Measurements from ENCODE around the gene KLF8. TPM values are rescaled to one million over a fixed set of nuclear protein-coding genes. Genes with fewer than 3 reads are reported as not detected.

Gene KLF8
- total RNA-seq, 1 experiment from 2014 or later, result 7.3 TPM

DNA sequence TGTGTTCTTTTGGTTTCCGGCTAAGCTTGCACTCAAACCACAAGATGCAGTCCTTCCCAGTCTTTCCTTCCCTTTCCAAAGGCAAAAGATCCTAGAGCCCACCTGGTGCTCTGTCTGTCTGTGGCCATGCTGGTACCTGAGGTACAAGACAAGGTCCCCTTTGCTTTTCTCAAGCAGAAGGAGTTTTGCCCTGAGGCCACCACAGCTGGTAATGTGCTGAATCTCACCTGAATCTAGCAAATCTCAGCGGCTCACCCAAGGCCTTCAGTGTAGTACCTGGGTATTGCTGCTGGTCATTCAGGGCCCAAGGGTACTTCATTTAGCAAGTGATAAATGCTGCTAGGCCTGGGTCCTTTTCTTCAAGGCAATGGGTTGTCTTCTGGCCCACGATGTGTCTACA lies 20.5 kb upstream of the KLF8 start:
- Histone ChIP-seq H2BK12ac (ENCODE audit: insufficient read length, low read depth, low read length) (no peak overlapping the region), H3T11ph (ENCODE audit: low read length) (no peak overlapping the region), H2BK20ac (ENCODE audit: low read depth, low read length, poor library complexity, severe bottlenecking) (no peak overlapping the region), H3K23ac (ENCODE audit: insufficient read length, low read depth, low read length) (no peak overlapping the region), H3K4ac (ENCODE audit: low read depth, low read length) (no peak overlapping the region), H2AFZ (ENCODE audit: low read length) (no peak overlapping the region), H2BK15ac (ENCODE audit: low read depth, low read length) (no peak overlapping the region), H2AK5ac (ENCODE audit: insufficient read length, low read length) (no peak overlapping the region), H4K91ac (ENCODE audit: insufficient read length, low read depth, low read length) (no peak overlapping the region), H4K20me1 (ENCODE audit: control insufficient read depth, insufficient read depth, insufficient read length) (no peaks in the 10 kb centered on the region), H3K23me2 (ENCODE audit: insufficient read length, low read depth, low read length, poor library complexity, severe bottlenecking) (no peaks in the 10 kb centered on the region), H4K8ac (replicated peaks; ENCODE audit: insufficient read length, low read depth, low read length) (no peak overlapping the region), H2BK120ac (ENCODE audit: low read depth, low read length, poor library complexity, severe bottlenecking) (no peak overlapping the region), H3K27ac (ENCODE audit: insufficient read length, low read depth, low read length) (no peak overlapping the region), H3K4me2 (ENCODE audit: insufficient read depth, insufficient read length, low read length) (no peak overlapping the region), H3K9me3 (ENCODE audit: control insufficient read depth, low read depth, low read length) (peaks cover 4% of the 10 kb centered on the region), H3K4me1 (ENCODE audit: insufficient read depth, low read length) (no peaks in the 10 kb centered on the region), H2BK5ac (ENCODE audit: insufficient read length, low read length) (no peak overlapping the region), H3K79me1 (ENCODE audit: insufficient read depth, low read depth, low read length, poor library complexity, severe bottlenecking) (no peaks in the 10 kb centered on the region), H3K56ac (ENCODE audit: insufficient read length, low read depth, low read length) (no peak overlapping the region), H4K5ac (ENCODE audit: insufficient read length, low read depth, low read length) (no peak overlapping the region), H3K27me3 (ENCODE audit: insufficient read depth, low read length) (no peaks in the 10 kb centered on the region), H3K18ac (ENCODE audit: insufficient read length, low read depth, low read length) (no peak overlapping the region), H3K9ac (ENCODE audit: extremely low read depth, insufficient read length, low read length) (no peak overlapping the region), H3K79me2 (ENCODE audit: insufficient read depth, low read length) (no peaks in the 10 kb centered on the region), H3K14ac (ENCODE audit: insufficient read depth, low read length) (no peak overlapping the region; the same call in 1 of the 2 replicates)
- H3K27ac Mint-ChIP-seq, result no peak overlapping the region
- WGBS (ENCODE audit: extremely low coverage, insufficient read length, low lambda C conversion rate), result no CpG with 5 or more reads among the region's 3 CpGs
- peaks cover 77 to 78% of the 10 kb centered on the region in 2 experiments for H3K9me3 Mint-ChIP-seq
- TF ChIP-seq, protein P1, sequence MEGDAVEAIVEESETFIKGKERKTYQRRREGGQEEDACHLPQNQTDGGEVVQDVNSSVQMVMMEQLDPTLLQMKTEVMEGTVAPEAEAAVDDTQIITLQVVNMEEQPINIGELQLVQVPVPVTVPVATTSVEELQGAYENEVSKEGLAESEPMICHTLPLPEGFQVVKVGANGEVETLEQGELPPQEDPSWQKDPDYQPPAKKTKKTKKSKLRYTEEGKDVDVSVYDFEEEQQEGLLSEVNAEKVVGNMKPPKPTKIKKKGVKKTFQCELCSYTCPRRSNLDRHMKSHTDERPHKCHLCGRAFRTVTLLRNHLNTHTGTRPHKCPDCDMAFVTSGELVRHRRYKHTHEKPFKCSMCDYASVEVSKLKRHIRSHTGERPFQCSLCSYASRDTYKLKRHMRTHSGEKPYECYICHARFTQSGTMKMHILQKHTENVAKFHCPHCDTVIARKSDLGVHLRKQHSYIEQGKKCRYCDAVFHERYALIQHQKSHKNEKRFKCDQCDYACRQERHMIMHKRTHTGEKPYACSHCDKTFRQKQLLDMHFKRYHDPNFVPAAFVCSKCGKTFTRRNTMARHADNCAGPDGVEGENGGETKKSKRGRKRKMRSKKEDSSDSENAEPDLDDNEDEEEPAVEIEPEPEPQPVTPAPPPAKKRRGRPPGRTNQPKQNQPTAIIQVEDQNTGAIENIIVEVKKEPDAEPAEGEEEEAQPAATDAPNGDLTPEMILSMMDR (conservative IDR thresholded peaks at IDR 0.05), result no peak
- DNase-seq, result no peak
- H3K36me3 Mint-ChIP-seq (ENCODE audit: insufficient read depth in 1 of 3, low read depth in 3 of 3), result peaks cover 1 to 16% (median 5%) of the 10 kb centered on the region in 3 experiments; a peak in 6 of 7 replicates
- no peaks in the 10 kb centered on the region for H3K4me1 Mint-ChIP-seq
- no peaks in the 10 kb centered on the region for H3K27me3 Mint-ChIP-seq (ENCODE audit: low read depth)
- no peak overlapping the region for H3K4me3 Mint-ChIP-seq

All from H9 (cell line).